ENCODE data around the gene MGMT.

Gene MGMT

GRCh38 chr10:129784291-129784690 lies 317.2 kb downstream of the MGMT start:
- no peak for DNase-seq

- DNase-seq, result no peak
Measured at GRCh38 chr10:129784891-129785290, 317.9 kb downstream of the MGMT start.

- DNase-seq, result no peak
Measured at GRCh38 chr10:129785536-129785981, 318.5 kb downstream of the MGMT start.

GRCh38 chr10:129786216-129786615 lies 319.2 kb downstream of the MGMT start:
- DNase-seq, result no peak

- no peak for DNase-seq
Measured at GRCh38 chr10:129787557-129787956, 320.5 kb downstream of the MGMT start.

GRCh38 chr10:129788215-129788614 lies 321.2 kb downstream of the MGMT start:
- no peak for DNase-seq

- DNase-seq, result no peak
Measured at GRCh38 chr10:129790715-129791446, 323.8 kb downstream of the MGMT start.

- DNase-seq, result no peak
Measured at GRCh38 chr10:129792141-129792540, 325.1 kb downstream of the MGMT start.

- no peak for DNase-seq
Measured at GRCh38 chr10:129792864-129793263, 325.8 kb downstream of the MGMT start.

GRCh38 chr10:129793479-129793878 lies 326.4 kb downstream of the MGMT start:
- DNase-seq, result no peak

GRCh38 chr10:129793996-129794395 lies 327.0 kb downstream of the MGMT start:
- DNase-seq, result no peak

GRCh38 chr10:129796710-129797420 lies 329.8 kb downstream of the MGMT start:
- DNase-seq, result no peak

- DNase-seq, result no peak
Measured at GRCh38 chr10:129799942-129800341, 332.9 kb downstream of the MGMT start.

GRCh38 chr10:129800796-129801340 lies 333.8 kb downstream of the MGMT start:
- DNase-seq, result no peak

- no peak for DNase-seq
Measured at GRCh38 chr10:129807211-129807610, 340.2 kb downstream of the MGMT start.

- no peak for DNase-seq
Measured at GRCh38 chr10:129808092-129808983, 341.3 kb downstream of the MGMT start.

GRCh38 chr10:129809431-129809830 lies 342.4 kb downstream of the MGMT start:
- no peak for DNase-seq

- no peak for DNase-seq
Measured at GRCh38 chr10:129809841-129810240, 342.8 kb downstream of the MGMT start.

GRCh38 chr10:129811208-129811607 lies 344.2 kb downstream of the MGMT start:
- no peak for DNase-seq

- no peak for DNase-seq
Measured at GRCh38 chr10:129812398-129812797, 345.4 kb downstream of the MGMT start.

- DNase-seq, result no peak
Measured at GRCh38 chr10:129814681-129815646, 347.9 kb downstream of the MGMT start.

Data from CD4-positive, alpha-beta T cell treated with Interleukin-15 for 1 hour (primary cell).